DND-41 (cell line): ENCODE measurements around the gene RBM45.

Source experiments
- ATAC-seq: fragments of 200-7000 bp; cut with Tn5 transposase; 3 replicates; pipeline ENCODE4 v1.9.1; 2021; ENCODE audit warnings: low read depth; ENCODE audit not compliant: insufficient read depth
- DNase-seq: peaks from one replicate; pipeline ENCODE4 v3.0.0-alpha.2; 2020
- H2AFZ ChIP-seq: 2 replicates; pipeline ENCODE4 v1.6.0; 2012; ENCODE audit warnings: low read depth, low read length
- H3K27ac ChIP-seq: 2 replicates; pipeline ENCODE4 v1.5.1; 2012; ENCODE audit warnings: low read length, inconsistent platforms
- H3K27me3 ChIP-seq: fragments of 200-600 bp; sonication (generic); 2 replicates; pipeline ENCODE4 v1.6.0; 2012; ENCODE audit warnings: low read length, mild to moderate bottlenecking, inconsistent platforms; ENCODE audit not compliant: insufficient read depth, poor library complexity
- H3K36me3 ChIP-seq: 2 replicates; pipeline ENCODE4 v1.5.1; 2012; ENCODE audit warnings: low read length, inconsistent platforms; ENCODE audit not compliant: insufficient read depth
- H3K4me1 ChIP-seq: 2 replicates; pipeline ENCODE4 v1.5.1; 2012; ENCODE audit warnings: mild to moderate bottlenecking, low read length; ENCODE audit not compliant: insufficient read depth
- H3K4me2 ChIP-seq: 2 replicates; pipeline ENCODE4 v1.6.0; 2012; ENCODE audit warnings: mild to moderate bottlenecking, moderate library complexity, low read length, inconsistent platforms; ENCODE audit not compliant: insufficient read depth
- H3K4me3 ChIP-seq, 2 experiments: fragments of 200-600 bp in 1 of 2; shearing (Covaris generic) in 1 of 2; 2 replicates each; pipeline ENCODE4 v1.5.1; 2012 to 2016; ENCODE audit warnings: inconsistent platforms in 2 of 2, low read length in 2 of 2, mild to moderate bottlenecking in 2 of 2, low read depth in 1 of 2, moderate library complexity in 1 of 2
- H3K79me2 ChIP-seq: 2 replicates; pipeline ENCODE4 v1.6.0; 2012; ENCODE audit warnings: low read length, inconsistent platforms; ENCODE audit not compliant: insufficient read depth
- H3K9ac ChIP-seq: 2 replicates; pipeline ENCODE4 v1.6.0; 2012; ENCODE audit warnings: low read depth, mild to moderate bottlenecking, inconsistent platforms, low read length, moderate library complexity
- H3K9me3 ChIP-seq: 2 replicates; pipeline ENCODE4 v1.5.1; 2012; ENCODE audit warnings: low read length, moderate library complexity, mild to moderate bottlenecking, inconsistent platforms; ENCODE audit not compliant: insufficient read depth, severe bottlenecking
- H4K20me1 ChIP-seq: 2 replicates; pipeline ENCODE4 v1.6.0; 2012; ENCODE audit warnings: low read length; ENCODE audit not compliant: insufficient read depth
- CTCF ChIP-seq: IDR thresholded peaks from 2 replicates; pipeline ENCODE4 v1.5.1; 2012; ENCODE audit warnings: borderline replicate concordance, low read length, moderate library complexity, mild to moderate bottlenecking; ENCODE audit not compliant: poor library complexity, severe bottlenecking; ENCODE audit errors: extremely low read depth
- EZH2 ChIP-seq: IDR thresholded peaks from 3 replicates; pipeline ENCODE4 v1.6.1; 2012; ENCODE audit warnings: borderline replicate concordance, low read depth, mild to moderate bottlenecking, moderate library complexity, low read length, inconsistent platforms; ENCODE audit not compliant: severe bottlenecking

The RBM45 gene

GRCh38 chr2:178142274-178143065, 30.2 kb downstream of the RBM45 start:
- DNase-seq (no peak), ATAC-seq (no peak)
- no peak overlapping the region for H3K9ac ChIP-seq
- no peaks in the 10 kb centered on the region for H3K79me2 ChIP-seq
- no peaks in the 10 kb centered on the region for H3K36me3 ChIP-seq
- H3K27ac ChIP-seq: no peak overlapping the region
- no peaks in the 10 kb centered on the region for H3K4me1 ChIP-seq
- H3K4me3 ChIP-seq: no peak overlapping the region
- TF ChIP-seq CTCF (no peak), EZH2 (no peak)
- no peaks in the 10 kb centered on the region for H4K20me1 ChIP-seq
- no peak overlapping the region for H2AFZ ChIP-seq
- H3K4me2 ChIP-seq: no peak overlapping the region
- H3K27me3 ChIP-seq: peaks cover 4% of the 10 kb centered on the region
- H3K9me3 ChIP-seq: no peaks in the 10 kb centered on the region

GRCh38 chr2:178143481-178143880, 31.2 kb downstream of the RBM45 start:
- no peak for DNase-seq
- no peaks in the 10 kb centered on the region for H4K20me1 ChIP-seq
- TF ChIP-seq EZH2 (no peak), CTCF (no peak)
- H3K36me3 ChIP-seq: no peaks in the 10 kb centered on the region
- H3K4me1 ChIP-seq: no peaks in the 10 kb centered on the region
- H3K27me3 ChIP-seq: peaks cover 4% of the 10 kb centered on the region
- no peaks in the 10 kb centered on the region for H3K79me2 ChIP-seq
- H2AFZ ChIP-seq: no peak overlapping the region
- H3K4me2 ChIP-seq: no peak overlapping the region
- H3K4me3 ChIP-seq: no peak overlapping the region
- H3K9me3 ChIP-seq: no peaks in the 10 kb centered on the region
- H3K9ac ChIP-seq: no peak overlapping the region
- ATAC-seq: no peak
- no peak overlapping the region for H3K27ac ChIP-seq

GRCh38 chr2:178152033-178152432, 39.8 kb downstream of the RBM45 start:
- Histone ChIP-seq H2AFZ (no peak overlapping the region), H3K4me1 (no peaks in the 10 kb centered on the region), H3K4me3 (no peak overlapping the region), H3K9me3 (no peaks in the 10 kb centered on the region), H3K9ac (no peak overlapping the region), H3K27me3 (no peaks in the 10 kb centered on the region), H3K36me3 (no peaks in the 10 kb centered on the region), H3K27ac (no peak overlapping the region), H3K4me2 (no peak overlapping the region), H3K79me2 (no peaks in the 10 kb centered on the region), H4K20me1 (no peaks in the 10 kb centered on the region)
- TF ChIP-seq CTCF: no peak
- TF ChIP-seq EZH2: no peak
- DNase-seq (no peak), ATAC-seq (no peak)

GRCh38 chr2:178152542-178152941, 40.3 kb downstream of the RBM45 start:
- no peak overlapping the region for H3K4me2 ChIP-seq
- TF ChIP-seq EZH2: no peak
- no peak for TF ChIP-seq CTCF
- no peak overlapping the region for H3K4me3 ChIP-seq
- H4K20me1 ChIP-seq: no peaks in the 10 kb centered on the region
- H3K79me2 ChIP-seq: no peaks in the 10 kb centered on the region
- H3K9ac ChIP-seq: no peak overlapping the region
- H3K27ac ChIP-seq: no peak overlapping the region
- no peaks in the 10 kb centered on the region for H3K4me1 ChIP-seq
- no peak for ATAC-seq
- H3K36me3 ChIP-seq: no peaks in the 10 kb centered on the region
- H2AFZ ChIP-seq: no peak overlapping the region
- no peak for DNase-seq
- H3K9me3 ChIP-seq: no peaks in the 10 kb centered on the region
- no peaks in the 10 kb centered on the region for H3K27me3 ChIP-seq
